HepG2 (cell line): ENCODE measurements around the gene B4GALT5. TPM values are rescaled to one million over a fixed set of nuclear protein-coding genes. Genes with fewer than 3 reads are reported as not detected.

Experiments used
- AKAP8 ChIP-seq: sonication (generic); formaldehyde crosslinking; IDR thresholded peaks from 2 replicates; pipeline ENCODE4 v1.5.1; 2020; ENCODE audit warnings: mild to moderate bottlenecking, missing genetic modification reagents
- FOSL2 ChIP-seq: sonication (generic); formaldehyde crosslinking; IDR thresholded peaks from 2 replicates; pipeline ENCODE4 v1.4.0; 2020; ENCODE audit warnings: missing genetic modification reagents
- FOXP4 ChIP-seq: sonication (generic); formaldehyde crosslinking; IDR thresholded peaks from 2 replicates; pipeline ENCODE4 v1.4.0; 2020; ENCODE audit warnings: missing genetic modification reagents
- GABPB1 ChIP-seq: IDR thresholded peaks from 2 replicates; pipeline ENCODE4 v1.6.1; 2016; ENCODE audit warnings: mild to moderate bottlenecking, missing genetic modification reagents, moderate library complexity, missing compliant biosample characterization
- HBP1 ChIP-seq: IDR thresholded peaks from 2 replicates; pipeline ENCODE4 v1.6.1; 2016; ENCODE audit warnings: low read depth, control low read depth
- HMGXB4 ChIP-seq, 2 experiments: sonication (generic) in 1 of 2; formaldehyde crosslinking in 1 of 2; IDR thresholded peaks; 2 replicates each; pipeline versions ENCODE4 v1.4.0 to v1.6.1; 2018 to 2020; ENCODE audit warnings: missing genetic modification reagents in 2 of 2, borderline replicate concordance in 1 of 2, low read depth in 1 of 2, mild to moderate bottlenecking in 1 of 2, missing biosample characterization in 1 of 2
- KAT8 ChIP-seq: IDR thresholded peaks from 2 replicates; pipeline ENCODE4 v1.6.1; 2016; ENCODE audit warnings: missing genetic modification reagents, missing compliant biosample characterization
- KLF13 ChIP-seq: sonication (generic); formaldehyde crosslinking; IDR thresholded peaks from 2 replicates; pipeline ENCODE4 v1.4.0; 2020; ENCODE audit warnings: mild to moderate bottlenecking, missing genetic modification reagents
- MED13 ChIP-seq: sonication (generic); formaldehyde crosslinking; IDR thresholded peaks from 2 replicates; pipeline ENCODE4 v1.5.0; 2020; ENCODE audit warnings: missing genetic modification reagents
- MIER2 ChIP-seq: IDR thresholded peaks from 2 replicates; pipeline ENCODE4 v1.6.1; 2016; ENCODE audit warnings: missing biosample characterization, missing genetic modification reagents
- MLX ChIP-seq: IDR thresholded peaks from 2 replicates; pipeline ENCODE4 v1.6.1; 2016
- MTF1 ChIP-seq: sonication (generic); formaldehyde crosslinking; IDR thresholded peaks from 2 replicates; pipeline ENCODE4 v1.5.0; 2020; ENCODE audit warnings: missing genetic modification reagents
- NFYC ChIP-seq: IDR thresholded peaks from 2 replicates; pipeline ENCODE4 v1.6.1; 2016; ENCODE audit warnings: missing genetic modification reagents, missing compliant biosample characterization
- REPIN1 ChIP-seq: sonication (generic); formaldehyde crosslinking; IDR thresholded peaks from 2 replicates; pipeline ENCODE4 v1.8.0; 2022; ENCODE audit warnings: missing genetic modification reagents, low read depth, mild to moderate bottlenecking, borderline replicate concordance
- SMAD3 ChIP-seq: sonication (generic); formaldehyde crosslinking; IDR thresholded peaks from 2 replicates; pipeline ENCODE4 v1.4.0; 2020; ENCODE audit warnings: missing genetic modification reagents
- SOX5 ChIP-seq: IDR thresholded peaks from 2 replicates; pipeline ENCODE4 v1.6.1; 2016; ENCODE audit warnings: borderline replicate concordance
- SPEN ChIP-seq: sonication (generic); formaldehyde crosslinking; IDR thresholded peaks from 2 replicates; pipeline ENCODE4 v1.5.1; 2020; ENCODE audit warnings: low read depth, mild to moderate bottlenecking, missing genetic modification reagents
- STAG1 ChIP-seq: sonication (generic); formaldehyde crosslinking; IDR thresholded peaks from 2 replicates; pipeline ENCODE4 v1.4.0; 2020; ENCODE audit warnings: missing genetic modification reagents
- TBX2 ChIP-seq: sonication (generic); formaldehyde crosslinking; IDR thresholded peaks from 2 replicates; pipeline ENCODE4 v1.5.0; 2020; ENCODE audit warnings: missing genetic modification reagents, mild to moderate bottlenecking, borderline replicate concordance
- TFE3 ChIP-seq: IDR thresholded peaks from 2 replicates; pipeline ENCODE4 v1.6.1; 2016
- YEATS4 ChIP-seq: sonication (generic); formaldehyde crosslinking; IDR thresholded peaks from 2 replicates; pipeline ENCODE4 v1.4.0; 2020; ENCODE audit warnings: missing genetic modification reagents, borderline replicate concordance
- ZNF138 ChIP-seq: sonication (generic); formaldehyde crosslinking; IDR thresholded peaks from 2 replicates; pipeline ENCODE4 v1.5.0; 2020; ENCODE audit warnings: mild to moderate bottlenecking, low read depth, missing genetic modification reagents
- ZNF564 ChIP-seq: sonication (generic); formaldehyde crosslinking; IDR thresholded peaks from 2 replicates; pipeline ENCODE4 v1.8.1; 2023; ENCODE audit warnings: mild to moderate bottlenecking, missing genetic modification reagents
- ZNF749 ChIP-seq: sonication (generic); formaldehyde crosslinking; IDR thresholded peaks from 2 replicates; pipeline ENCODE4 v1.8.0; 2022; ENCODE audit warnings: mild to moderate bottlenecking, missing genetic modification reagents, moderate library complexity, borderline replicate concordance
- polyA plus RNA-seq, 8 experiments: library from polyadenylated mRNA; depleted of rRNA in 3 of 8; stranded (reverse) in 7 of 8; unstranded in 1 of 8; fragments of >200 nt; fragmentation: Illumina TruSeq in 4 of 8; extraction: Trizol in 4 of 8; gene quantifications; 2 replicates each; pipeline versions ENCODE4 v1.2.1 to v1.2.3, GENCODE V29; 2011 to 2016; ENCODE audit warnings: low read depth in 4 of 8, missing spikeins in 1 of 8, mixed read lengths in 1 of 8; ENCODE audit not compliant: insufficient read depth in 1 of 8
- total RNA-seq, 5 experiments: library from RNA; depleted of rRNA; stranded (reverse); fragments of >200 nt; fragmentation: Illumina TruSeq; extraction: Trizol; gene quantifications; 2 replicates each; pipeline ENCODE4 v1.2.3, GENCODE V29; 2016; ENCODE audit warnings: low read depth in 1 of 5

The B4GALT5 gene
- total and polyA plus RNA-seq, 2 of the 13 experiments (the other 11 are each of a cell fraction or from before 2014, with no cell fraction given): 27.3 to 30.9 TPM

- peak; percentile 16; the same call in 1 of the 2 replicates for TF ChIP-seq REPIN1 (CRISPR knock-in tag)
- TF ChIP-seq ZNF564 (CRISPR knock-in tag): peak; percentile 18; the same call in 1 of the 2 replicates
- TF ChIP-seq MIER2 (CRISPR knock-in tag): 0 out of 2 replicates have a peak, but pooled peaks have one; percentile 44
- peak; percentile 25; the same call in 1 of the 2 replicates for TF ChIP-seq TFE3 (CRISPR knock-in tag)
- TF ChIP-seq STAG1 (CRISPR knock-in tag): peak; percentile 77
- TF ChIP-seq FOXP4 (CRISPR knock-in tag): peak; percentile 61
- peak; percentile 36; the same call in 1 of the 2 replicates for TF ChIP-seq GABPB1
- TF ChIP-seq MTF1 (CRISPR knock-in tag): peak; percentile 89; the same call in 1 of the 2 replicates
- TF ChIP-seq TBX2: peak; percentile 36; the same call in 1 of the 2 replicates
- 0 out of 2 replicates have a peak, but pooled peaks have one; percentile 41 for TF ChIP-seq AKAP8 (CRISPR knock-in tag)
- peak; percentile 76; the same call in 1 of the 2 replicates for TF ChIP-seq HBP1
- peak; percentile 61; the same call in 1 of the 2 replicates for TF ChIP-seq KAT8 (CRISPR knock-in tag)
- no peak for TF ChIP-seq MED13 (CRISPR knock-in tag)
- peak; percentile 79 for TF ChIP-seq SPEN
- TF ChIP-seq KLF13: 0 out of 2 replicates have a peak, but pooled peaks have one; percentile 16
- TF ChIP-seq SOX5 (CRISPR knock-in tag): peak; percentile 24; the same call in 1 of the 2 replicates
- peak; percentile 64; the same call in 1 of the 2 replicates for TF ChIP-seq ZNF138 (CRISPR knock-in tag)
- peak; percentile 48 to 71; a peak in 2 of 4 replicates for TF ChIP-seq HMGXB4 (CRISPR knock-in tag; IDR thresholded peaks at IDR 0.05; ENCODE audit: borderline replicate concordance in 1 of 2, low read depth in 1 of 2)
- no peak for TF ChIP-seq NFYC (CRISPR knock-in tag)
- TF ChIP-seq SMAD3 (CRISPR knock-in tag): peak; percentile 65; the same call in 1 of the 2 replicates
- peak; percentile 35; the same call in 1 of the 2 replicates for TF ChIP-seq YEATS4 (CRISPR knock-in tag)
- no peak for TF ChIP-seq ZNF749 (CRISPR knock-in tag)
- TF ChIP-seq MLX (CRISPR knock-in tag): 0 out of 2 replicates have a peak, but pooled peaks have one; percentile 17
- TF ChIP-seq FOSL2 (CRISPR knock-in tag): peak; percentile 57
These were observed 110.5 kb downstream of the B4GALT5 start (continued) for GRCh38 chr20:49603209-49603627.
